Stomach (tissue), 9 donors: ENCODE results near the gene RETREG1. TPM values are rescaled to one million over a fixed set of nuclear protein-coding genes. Genes with fewer than 3 reads are reported as not detected.
A peak's percentile ranks its signal among the peaks of the same experiment; 100 is the strongest.

ENCODE experiments used
- DNase-seq, 2 donors: peaks; one replicate each; pipeline versions ENCODE4 v3.0.0 to v3.0.0-alpha.2; 2013 to 2019
- H3K27ac ChIP-seq, 5 donors: fragments of 200-600 bp in 4 of 5; sonication (generic) in 4 of 5; one replicate each; pipeline ENCODE4 v1.5.1; 2013 to 2019; ENCODE audit warnings: mild to moderate bottlenecking in 1 of 5, moderate library complexity in 1 of 5
- H3K27me3 ChIP-seq, 3 donors: fragments of 200-600 bp; sonication (generic); one replicate each; pipeline ENCODE4 v1.5.1; 2017 to 2019; ENCODE audit warnings: mixed run types in 1 of 3
- H3K36me3 ChIP-seq, 4 donors: fragments of 200-600 bp; sonication (generic); 1 replicate in 3 of 4; 2 replicates in 1 of 4; pipeline ENCODE4 v1.5.1; 2016 to 2019
- H3K4me1 ChIP-seq, 4 donors: fragments of 200-600 bp; sonication (generic); one replicate each; pipeline ENCODE4 v1.5.1; 2016 to 2019
- H3K4me3 ChIP-seq, 4 donors: fragments of 200-600 bp; sonication (generic) in 3 of 4; one replicate each; pipeline ENCODE4 v1.5.1; 2016 to 2019; ENCODE audit warnings: mild to moderate bottlenecking in 1 of 4
- H3K9me3 ChIP-seq, 4 donors: fragments of 200-600 bp; sonication (generic); one replicate each; pipeline ENCODE4 v1.5.1; 2016 to 2019
- EP300 ChIP-seq: sonication (generic); formaldehyde crosslinking; IDR thresholded peaks from one replicate; pipeline ENCODE4 v1.6.1; 2017; ENCODE audit warnings: antibody characterized with exemption
- POLR2A ChIP-seq, 4 donors: fragments of 450-650 bp; IDR thresholded peaks; one replicate each; pipeline ENCODE4 v1.6.1; 2016; ENCODE audit warnings: antibody characterized with exemption in 4 of 4, control low read depth in 2 of 4, mild to moderate bottlenecking in 1 of 4, moderate library complexity in 1 of 4
- POLR2AphosphoS5 ChIP-seq, 3 donors: sonication (generic); formaldehyde crosslinking; IDR thresholded peaks; one replicate each; pipeline ENCODE4 v1.6.1; 2016; ENCODE audit warnings: antibody characterized with exemption in 3 of 3
- WGBS, 5 donors: extraction: QIAGEN DNeasy Blood & Tissue Kit in 3 of 5; methylation state at CpG; one replicate each; pipeline versions ENCODE4 v1.1.5 to v1.1.7; 2013 to 2018; 5-methylcytosine and 5-hydroxymethylcytosine counted together
- intact Hi-C: fragments of 100-400 bp; cut with DNase I; formaldehyde crosslinking; loops from one replicate; pipeline ENCODE4 v1.15.1; 2023; ENCODE audit warnings: low total_unique reads
- polyA plus RNA-seq, 3 donors: library from polyadenylated mRNA; stranded (reverse); fragments of 200-250 nt; gene quantifications; one replicate each; pipeline ENCODE4 v1.2.3, GENCODE V29; 2013
- total RNA-seq, 5 donors: library from RNA; depleted of rRNA; stranded (reverse); fragments of >200 nt; gene quantifications; one replicate each; pipeline versions ENCODE4 v1.1.0 to v1.2.3, GENCODE V29; 2014 to 2016
- TF ChIP-seq, protein P1 (sequence below), 7 experiments: fragments of 450-650 bp in 4 of 7; fragments of 200-600 bp in 3 of 7; sonication (generic) in 3 of 7; IDR thresholded peaks; one replicate each; pipeline ENCODE4 v1.5.1; 2016 to 2019; ENCODE audit warnings: antibody characterized with exemption in 7 of 7, control low read depth in 2 of 7, mild to moderate bottlenecking in 1 of 7
- donor health status: healthy with polysubstance abuse.
- donor health status: Bipolar disorder and iron deficiency.
- donor health status: healthy.

RETREG1 gene
- total and polyA plus RNA-seq, 8 donors = 7.1 to 71.2 (median 23.9) TPM

DNA sequence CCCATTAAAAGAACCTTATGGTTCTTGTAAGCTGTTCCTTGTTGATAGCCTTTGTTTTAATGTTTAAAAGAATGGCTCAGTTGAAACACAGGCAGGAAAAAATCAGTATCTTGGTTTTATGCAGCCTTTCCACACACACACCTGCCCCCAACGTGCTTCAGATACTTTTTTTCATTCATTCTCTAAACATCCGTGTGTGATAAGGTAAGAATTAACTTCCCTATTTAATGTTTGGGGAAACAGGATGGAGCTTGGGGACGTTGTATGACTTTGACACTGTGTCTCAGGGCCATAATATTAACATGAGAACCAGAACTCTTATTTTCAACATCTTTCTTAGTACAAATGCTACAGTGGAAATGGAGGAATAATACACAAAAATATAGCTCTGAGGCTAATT is 145.4 kb downstream of the RETREG1 start:
- Histone ChIP-seq H3K4me3 (no peak overlapping the region), H3K27ac (peak overlapping the region in 2 of 5 donors; percentile 21 to 47), H3K27me3 (no peaks in the 10 kb centered on the region), H3K36me3 (peaks cover 0 to 4% (median 0%) of the 10 kb centered on the region in 4 donors), H3K9me3 (no peaks in the 10 kb centered on the region), H3K4me1 (peaks cover 19 to 54% (median 40%) of the 10 kb centered on the region in 4 donors)
- WGBS, 5 donors = 17 to 39% (median 23%) methylated on average over 3 of the region's 3 CpGs
- intact Hi-C loops = no loop called here
- TF ChIP-seq POLR2A (IDR thresholded peaks at IDR 0.05) (no peak), POLR2AphosphoS5 (IDR thresholded peaks at IDR 0.05) (peak in 1 of 3 donors; percentile 5), EP300 (no peak)
- no peak for DNase-seq

DNA sequence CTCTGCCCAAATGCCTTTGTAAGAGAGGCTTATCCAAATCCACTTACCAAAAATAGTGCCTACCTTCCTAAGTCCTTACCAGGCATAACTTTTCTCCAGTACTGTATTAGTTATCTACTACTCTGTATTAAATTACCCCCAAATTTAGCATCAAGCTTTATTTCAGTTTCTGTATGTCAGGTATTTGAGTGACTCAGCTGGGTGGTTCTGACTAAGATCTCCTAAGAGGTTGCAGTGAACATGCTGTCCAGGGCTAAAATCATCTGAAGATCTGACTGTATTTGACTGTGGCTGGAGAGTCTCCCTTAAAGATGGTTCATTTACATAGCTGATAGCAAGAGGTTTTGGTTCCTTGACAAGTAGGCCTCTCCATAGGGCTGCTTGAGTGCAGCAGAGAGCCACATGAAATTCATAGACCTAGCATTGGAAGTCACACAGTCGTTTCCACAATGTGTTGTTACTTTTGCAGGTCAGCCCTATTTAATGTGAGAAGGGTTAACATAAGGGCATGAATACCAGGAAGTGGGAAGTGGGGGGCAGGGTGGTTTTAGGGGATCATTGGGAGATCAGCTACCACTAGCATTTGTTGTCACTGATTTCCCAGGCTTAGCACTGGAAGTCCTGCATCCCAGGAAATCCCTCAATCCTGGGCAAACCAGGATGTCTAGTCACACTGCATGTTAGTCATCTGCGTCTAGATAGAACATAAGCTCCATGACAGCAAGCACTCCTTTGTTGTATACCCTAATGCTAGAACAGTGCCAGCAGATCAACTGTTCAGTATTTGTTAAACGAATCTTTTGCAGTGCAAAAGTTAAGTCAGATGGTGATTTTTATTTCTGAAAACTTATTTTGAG is 149.2 kb downstream of the RETREG1 start:
- intact Hi-C loops = no loop called here
- H3K27ac ChIP-seq = peak overlapping the region; percentile 36 to 91 (median 87)
- H3K4me1 ChIP-seq = peaks cover 40 to 78% (median 58%) of the 10 kb centered on the region in 4 donors
- TF ChIP-seq POLR2AphosphoS5 (IDR thresholded peaks at IDR 0.05) (no peak), EP300 (no peak), POLR2A (IDR thresholded peaks at IDR 0.05) (no peak)
- TF ChIP-seq, protein P1, sequence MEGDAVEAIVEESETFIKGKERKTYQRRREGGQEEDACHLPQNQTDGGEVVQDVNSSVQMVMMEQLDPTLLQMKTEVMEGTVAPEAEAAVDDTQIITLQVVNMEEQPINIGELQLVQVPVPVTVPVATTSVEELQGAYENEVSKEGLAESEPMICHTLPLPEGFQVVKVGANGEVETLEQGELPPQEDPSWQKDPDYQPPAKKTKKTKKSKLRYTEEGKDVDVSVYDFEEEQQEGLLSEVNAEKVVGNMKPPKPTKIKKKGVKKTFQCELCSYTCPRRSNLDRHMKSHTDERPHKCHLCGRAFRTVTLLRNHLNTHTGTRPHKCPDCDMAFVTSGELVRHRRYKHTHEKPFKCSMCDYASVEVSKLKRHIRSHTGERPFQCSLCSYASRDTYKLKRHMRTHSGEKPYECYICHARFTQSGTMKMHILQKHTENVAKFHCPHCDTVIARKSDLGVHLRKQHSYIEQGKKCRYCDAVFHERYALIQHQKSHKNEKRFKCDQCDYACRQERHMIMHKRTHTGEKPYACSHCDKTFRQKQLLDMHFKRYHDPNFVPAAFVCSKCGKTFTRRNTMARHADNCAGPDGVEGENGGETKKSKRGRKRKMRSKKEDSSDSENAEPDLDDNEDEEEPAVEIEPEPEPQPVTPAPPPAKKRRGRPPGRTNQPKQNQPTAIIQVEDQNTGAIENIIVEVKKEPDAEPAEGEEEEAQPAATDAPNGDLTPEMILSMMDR (IDR thresholded peaks at IDR 0.05) = no peak
- no peaks in the 10 kb centered on the region for H3K9me3 ChIP-seq
- DNase-seq = no peak
- peaks cover 6 to 10% (median 8%) of the 10 kb centered on the region in 4 donors for H3K36me3 ChIP-seq
- H3K4me3 ChIP-seq = peak overlapping the region in 1 of 4 donors; percentile 98
- no peaks in the 10 kb centered on the region for H3K27me3 ChIP-seq
- 42 to 59% (median 49%) methylated on average over 3 of the region's 3 CpGs for WGBS, 5 donors

DNA sequence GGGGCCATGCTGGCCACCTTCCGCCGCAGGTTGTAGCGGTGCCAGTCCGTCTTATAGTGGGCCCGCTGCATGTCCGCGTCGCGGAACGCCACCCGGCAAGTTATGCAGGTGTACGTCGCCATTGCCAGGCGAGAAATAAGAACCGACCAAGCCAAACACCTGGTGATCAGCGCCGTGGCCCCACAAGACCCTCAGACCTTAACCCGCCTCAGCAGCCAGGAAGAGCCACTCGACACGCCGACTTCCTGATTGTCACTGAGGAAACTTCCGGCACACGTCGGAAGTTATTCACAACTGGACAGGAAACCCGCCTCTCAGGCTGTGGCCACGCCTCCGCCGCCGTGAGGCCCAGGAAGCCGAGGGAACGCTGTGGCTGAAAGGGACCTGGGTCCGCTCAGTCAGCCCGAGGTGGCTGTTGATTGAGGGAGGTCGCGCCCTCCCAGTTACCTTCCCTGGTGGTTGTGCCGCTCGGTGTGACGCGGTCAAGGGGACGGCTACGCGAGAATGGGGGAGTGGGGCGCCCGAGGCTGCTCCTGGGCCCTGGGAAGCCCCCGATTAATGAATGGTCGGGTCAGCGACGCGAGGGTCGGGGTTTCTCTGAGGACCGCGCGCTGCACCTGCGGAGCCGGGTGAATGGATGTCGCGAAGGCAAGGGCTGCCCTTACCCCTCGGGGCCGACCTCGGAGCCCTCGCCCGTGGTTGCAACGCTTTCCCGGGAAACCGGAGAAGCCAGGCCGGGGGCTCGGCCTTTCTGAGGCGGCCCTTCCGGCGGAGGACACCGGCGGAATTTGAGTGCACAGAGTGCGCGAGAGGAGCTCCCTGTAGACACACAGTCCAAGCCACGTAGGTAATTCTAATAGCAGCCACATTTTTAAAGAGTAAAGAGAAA is 151.0 kb downstream of the RETREG1 start, which contains the start of gene ZNF622:
TSS of gene ZNF622 (minus strand) at position 257 of the 889 bp plus-strand sequence. CDS start at position 122, 135 bp downstream.
- no peaks in the 10 kb centered on the region for H3K27me3 ChIP-seq
- peak within 1 kb of the TSS; percentile 87 to 91 (median 90) for H3K27ac ChIP-seq
- peak; percentile 86 to 99 (median 92) for TF ChIP-seq POLR2AphosphoS5 (IDR thresholded peaks at IDR 0.05)
- TF ChIP-seq POLR2A (IDR thresholded peaks at IDR 0.05) = peak in 2 of 4 donors; percentile 72 to 84
- no peak for TF ChIP-seq EP300
- TF ChIP-seq, protein P1 (IDR thresholded peaks at IDR 0.05) = no peak
- no peaks in the 10 kb centered on the region for H3K9me3 ChIP-seq
- peaks cover 40 to 84% (median 66%) of the 10 kb centered on the region in 4 donors for H3K4me1 ChIP-seq
- DNase-seq = peak; percentile 93 to 97
- intact Hi-C loops = no loop called here
- H3K4me3 ChIP-seq = peak within 1 kb of the TSS; percentile 76 to 98 (median 90)
- H3K36me3 ChIP-seq = peaks cover 22 to 28% (median 26%) of the 10 kb centered on the region in 4 donors
- WGBS, 5 donors = 0 to 1% (median 0%) methylated on average over 26 to 75 of the region's 75 CpGs

DNA sequence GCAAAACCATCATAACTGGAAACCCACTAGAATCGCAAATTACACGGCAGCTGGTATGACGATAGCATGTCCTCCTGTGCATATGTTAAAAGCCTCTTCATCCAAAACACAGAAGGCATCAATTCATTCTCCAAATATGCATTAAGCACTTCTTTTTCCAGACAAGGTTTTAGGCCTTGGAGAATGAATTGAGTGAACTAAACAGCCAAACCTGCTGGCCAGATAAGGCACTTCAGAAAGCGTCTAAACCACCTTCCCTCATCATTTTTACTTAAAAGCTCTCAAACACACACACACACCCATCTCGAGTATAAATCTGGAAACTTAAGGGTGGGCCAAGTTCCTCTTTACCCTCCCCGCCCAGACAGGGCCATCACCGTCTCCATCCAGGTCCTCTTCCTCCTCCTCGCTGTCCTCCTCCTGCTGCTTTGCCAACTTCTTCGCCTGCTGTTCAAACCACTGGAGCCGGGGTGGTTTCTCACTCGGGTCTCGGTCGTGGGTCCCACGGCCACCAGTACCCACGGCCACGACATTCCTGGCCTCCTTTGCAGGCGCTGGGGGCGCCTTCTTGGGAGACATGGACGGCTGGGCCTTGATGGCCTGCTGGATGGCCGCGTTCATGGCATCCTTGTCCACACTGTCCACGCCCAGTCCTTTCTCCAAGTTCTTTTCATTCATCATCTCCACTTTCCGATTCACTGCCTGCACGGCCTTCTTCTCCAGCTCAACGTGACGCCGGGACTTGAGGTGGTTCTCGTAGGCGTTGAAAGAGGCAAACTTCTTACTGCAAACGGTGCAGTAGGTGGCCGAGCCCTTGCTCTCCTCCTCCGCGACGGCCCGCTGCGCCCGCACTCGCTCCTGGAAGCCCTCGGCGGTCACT is 151.9 kb downstream of the RETREG1 start:
- Histone ChIP-seq H3K4me1 (peaks cover 31 to 84% (median 70%) of the 10 kb centered on the region in 4 donors), H3K27ac (peak overlapping the region; percentile 87 to 91 (median 90)), H3K36me3 (peaks cover 22 to 37% (median 35%) of the 10 kb centered on the region in 4 donors), H3K27me3 (no peaks in the 10 kb centered on the region), H3K9me3 (no peaks in the 10 kb centered on the region), H3K4me3 (peak overlapping the region; percentile 76 to 98 (median 90))
- intact Hi-C loops = no loop called here
- 4 to 7% (median 6%) methylated on average over 36 to 40 of the region's 40 CpGs for WGBS, 5 donors
- TF ChIP-seq EP300 = no peak
- TF ChIP-seq, protein P1 (IDR thresholded peaks at IDR 0.05) = peak in 1 of 7 experiments; percentile 4
- DNase-seq = peak in 1 of 2 donors; percentile 23
